Central memory CD8-positive, alpha-beta T cell (primary cell): Measurements from ENCODE around the gene PPIP5K2.
"Not testable (repeated sequence)": the region's sequence is repeated elsewhere in the genome, so short reads cannot be mapped to it uniquely, and the experiment has no call there.

Experiments
- ATAC-seq: fragments of 150-1000 bp; cut with Tn5 transposase; replicated peaks from 2 replicates; pipeline ENCODE4 v1.10.0; 2022; ENCODE audit warnings: mild to moderate bottlenecking, moderate FRiP score, moderate number of reproducible peaks; ENCODE audit not compliant: poor library complexity, severe bottlenecking; ENCODE audit errors: extremely low read depth
- DNase-seq, 2 donors: peaks; one replicate each; pipeline ENCODE4 v3.0.0; 2021; ENCODE audit warnings: low spot score in 2 of 2
- H3K27ac Mint-ChIP-seq: one replicate; pipeline ENCODE4 v1.8.0; 2022; ENCODE audit warnings: low read depth, mild to moderate bottlenecking, moderate library complexity, mixed read lengths
- H3K27me3 Mint-ChIP-seq: one replicate; pipeline ENCODE4 v1.8.0; 2022; ENCODE audit warnings: mixed read lengths
- H3K36me3 Mint-ChIP-seq: one replicate; pipeline ENCODE4 v1.8.0; 2022; ENCODE audit warnings: mild to moderate bottlenecking, moderate library complexity, mixed read lengths; ENCODE audit not compliant: insufficient read depth
- H3K4me1 Mint-ChIP-seq: one replicate; pipeline ENCODE4 v1.8.0; 2022; ENCODE audit warnings: mixed read lengths
- H3K4me3 Mint-ChIP-seq: one replicate; pipeline ENCODE4 v1.8.0; 2022; ENCODE audit warnings: mild to moderate bottlenecking, moderate library complexity, mixed read lengths
- H3K9me3 Mint-ChIP-seq: one replicate; pipeline ENCODE4 v1.8.0; 2022; ENCODE audit warnings: mixed read lengths

Gene PPIP5K2

GRCh38 chr5:103217101-103217500, 97.0 kb downstream of the PPIP5K2 start:
- Mint-ChIP-seq H3K27ac (no peak overlapping the region), H3K36me3 (peaks cover 2% of the 10 kb centered on the region), H3K27me3 (no peaks in the 10 kb centered on the region), H3K9me3 (no peaks in the 10 kb centered on the region), H3K4me1 (peaks cover 3% of the 10 kb centered on the region), H3K4me3 (no peak overlapping the region)
- ATAC-seq (no peak), DNase-seq (no peak)

GRCh38 chr5:103218164-103218563, 98.1 kb downstream of the PPIP5K2 start:
- Mint-ChIP-seq H3K4me1 (no peaks in the 10 kb centered on the region), H3K27ac (no peak overlapping the region), H3K27me3 (no peaks in the 10 kb centered on the region), H3K4me3 (no peak overlapping the region), H3K9me3 (no peaks in the 10 kb centered on the region), H3K36me3 (peaks cover 2% of the 10 kb centered on the region)
- DNase-seq = no peak
- ATAC-seq = no peak

GRCh38 chr5:103219074-103219473, 99.0 kb downstream of the PPIP5K2 start:
- H3K4me1 Mint-ChIP-seq, H3K27me3 Mint-ChIP-seq, H3K9me3 Mint-ChIP-seq, H3K4me3 Mint-ChIP-seq, DNase-seq, H3K36me3 Mint-ChIP-seq, H3K27ac Mint-ChIP-seq, ATAC-seq: not testable (repeated sequence)

- DNase-seq = no peak
- peaks cover 37% of the 10 kb centered on the region for H3K27me3 Mint-ChIP-seq
- H3K9me3 Mint-ChIP-seq = no peaks in the 10 kb centered on the region
- H3K27ac Mint-ChIP-seq = no peak overlapping the region
- ATAC-seq = no peak
- H3K4me3 Mint-ChIP-seq = no peak overlapping the region
- H3K36me3 Mint-ChIP-seq = peaks cover 2% of the 10 kb centered on the region
- H3K4me1 Mint-ChIP-seq = no peaks in the 10 kb centered on the region
Observed at GRCh38 chr5:103223031-103223955, 103.2 kb downstream of the PPIP5K2 start.

GRCh38 chr5:103224118-103224893, 104.2 kb downstream of the PPIP5K2 start:
- H3K36me3 Mint-ChIP-seq = peaks cover 2% of the 10 kb centered on the region
- no peak overlapping the region for H3K27ac Mint-ChIP-seq
- H3K4me1 Mint-ChIP-seq = no peaks in the 10 kb centered on the region
- DNase-seq (peak in 1 of 2 donors; percentile 21), ATAC-seq (peak; percentile 85)
- no peak overlapping the region for H3K4me3 Mint-ChIP-seq
- H3K9me3 Mint-ChIP-seq = no peaks in the 10 kb centered on the region
- peaks cover 47% of the 10 kb centered on the region for H3K27me3 Mint-ChIP-seq

- H3K4me1 Mint-ChIP-seq = no peaks in the 10 kb centered on the region
- H3K27me3 Mint-ChIP-seq = peaks cover 47% of the 10 kb centered on the region
- no peak for ATAC-seq
- peaks cover under 1% of the 10 kb centered on the region for H3K36me3 Mint-ChIP-seq
- H3K4me3 Mint-ChIP-seq = no peak overlapping the region
- no peaks in the 10 kb centered on the region for H3K9me3 Mint-ChIP-seq
- no peak for DNase-seq
- no peak overlapping the region for H3K27ac Mint-ChIP-seq
Observed at GRCh38 chr5:103224894-103225246, 104.8 kb downstream of the PPIP5K2 start.

GRCh38 chr5:103228061-103228460, 108.0 kb downstream of the PPIP5K2 start:
- Mint-ChIP-seq H3K27ac (no peak overlapping the region), H3K4me1 (no peaks in the 10 kb centered on the region), H3K36me3 (no peaks in the 10 kb centered on the region), H3K27me3 (peaks cover 47% of the 10 kb centered on the region), H3K4me3 (no peak overlapping the region), H3K9me3 (no peaks in the 10 kb centered on the region)
- DNase-seq = no peak
- no peak for ATAC-seq

GRCh38 chr5:103228588-103228987, 108.5 kb downstream of the PPIP5K2 start:
- no peaks in the 10 kb centered on the region for H3K9me3 Mint-ChIP-seq
- no peak overlapping the region for H3K4me3 Mint-ChIP-seq
- H3K27ac Mint-ChIP-seq = no peak overlapping the region
- no peaks in the 10 kb centered on the region for H3K4me1 Mint-ChIP-seq
- no peak for ATAC-seq
- DNase-seq = no peak
- H3K27me3 Mint-ChIP-seq = peaks cover 47% of the 10 kb centered on the region
- no peaks in the 10 kb centered on the region for H3K36me3 Mint-ChIP-seq

GRCh38 chr5:103232393-103232999, 112.4 kb downstream of the PPIP5K2 start:
- H3K27me3 Mint-ChIP-seq = peaks cover 22% of the 10 kb centered on the region
- no peak overlapping the region for H3K4me3 Mint-ChIP-seq
- no peak for DNase-seq
- H3K9me3 Mint-ChIP-seq = no peaks in the 10 kb centered on the region
- no peaks in the 10 kb centered on the region for H3K36me3 Mint-ChIP-seq
- H3K4me1 Mint-ChIP-seq = no peaks in the 10 kb centered on the region
- ATAC-seq = peak; percentile 49
- H3K27ac Mint-ChIP-seq = no peak overlapping the region

- no peaks in the 10 kb centered on the region for H3K9me3 Mint-ChIP-seq
- H3K36me3 Mint-ChIP-seq = no peaks in the 10 kb centered on the region
- H3K27ac Mint-ChIP-seq = no peak overlapping the region
- H3K27me3 Mint-ChIP-seq = peaks cover 20% of the 10 kb centered on the region
- DNase-seq = no peak
- no peak overlapping the region for H3K4me3 Mint-ChIP-seq
- ATAC-seq = no peak
- H3K4me1 Mint-ChIP-seq = no peaks in the 10 kb centered on the region
Observed at GRCh38 chr5:103234239-103234975, 114.3 kb downstream of the PPIP5K2 start.

GRCh38 chr5:103235891-103236290, 115.8 kb downstream of the PPIP5K2 start:
- Mint-ChIP-seq H3K27ac (no peak overlapping the region), H3K27me3 (peaks cover 27% of the 10 kb centered on the region), H3K9me3 (no peaks in the 10 kb centered on the region), H3K4me1 (no peaks in the 10 kb centered on the region), H3K36me3 (no peaks in the 10 kb centered on the region), H3K4me3 (no peak overlapping the region)
- no peak for DNase-seq
- ATAC-seq = no peak

- H3K4me3 Mint-ChIP-seq = no peak overlapping the region
- DNase-seq (no peak), ATAC-seq (no peak)
- peaks cover 46% of the 10 kb centered on the region for H3K27me3 Mint-ChIP-seq
- no peaks in the 10 kb centered on the region for H3K4me1 Mint-ChIP-seq
- no peaks in the 10 kb centered on the region for H3K9me3 Mint-ChIP-seq
- no peaks in the 10 kb centered on the region for H3K36me3 Mint-ChIP-seq
- H3K27ac Mint-ChIP-seq = no peak overlapping the region
Observed at GRCh38 chr5:103237778-103238177, 117.7 kb downstream of the PPIP5K2 start.
